HepG2 (cell line): ENCODE data around the gene BTK. TPM values are rescaled to one million over a fixed set of nuclear protein-coding genes. Genes with fewer than 3 reads are reported as not detected.

Source experiments
- ATAC-seq: fragments of 200-7000 bp; cut with Tn5 transposase; 3 replicates; pipeline ENCODE4 v1.9.1; 2020; ENCODE audit warnings: mild to moderate bottlenecking, moderate library complexity
- BruUV-seq: library from RNA; stranded (reverse); fragments of 400-500 nt; replicated peaks from 2 replicates; lab custom pipeline; 2021; lab: Mats Ljungman, UMichigan
- CTCF ChIA-PET: fragments of 300-600 bp; formaldehyde crosslinking; extraction: SDS; loops from one replicate; lab custom pipeline; 2021; ENCODE audit warnings: low total read pairs, inconsistent platforms, low intra/inter-chr PET ratio; lab: Yijun Ruan, JAX
- POLR2A ChIA-PET: fragments of 350-600 bp; sonication (Branson Sonifier 250); formaldehyde crosslinking; loops from one replicate; lab custom pipeline; 2020; ENCODE audit warnings: antibody characterized with exemption, inconsistent platforms; lab: Yijun Ruan, JAX
- DNase-seq: peaks from one replicate; pipeline ENCODE4 v3.0.0-alpha.2; 2015; ENCODE audit warnings: low spot score
- FAIRE-seq: peaks from 3 replicates; lab custom pipeline; 2011; peaks lifted over from hg19 to GRCh38; lab: Jason Lieb, UNC
- H2AFZ ChIP-seq: one replicate; pipeline ENCODE4 v1.6.1; 2011; ENCODE audit warnings: low read length, inconsistent platforms
- H3K27ac ChIP-seq: fragments of 300-600 bp; 3 replicates; pipeline ENCODE4 v1.8.0; 2011; ENCODE audit warnings: mixed run types, mild to moderate bottlenecking, mixed read lengths, low read length, inconsistent platforms; ENCODE audit not compliant: insufficient read depth; ENCODE audit errors: extremely low read length
- H3K27me3 ChIP-seq, 2 experiments: fragments of 200-600 bp in 1 of 2; 2 replicates in 1 of 2; 3 replicates in 1 of 2; pipeline versions ENCODE4 v1.6.0 to v1.8.0; 2011; ENCODE audit warnings: low read length in 2 of 2, mild to moderate bottlenecking in 2 of 2, moderate library complexity in 2 of 2, inconsistent platforms in 1 of 2; ENCODE audit not compliant: insufficient read depth in 2 of 2, control insufficient read depth in 1 of 2
- H3K36me3 ChIP-seq, 2 experiments: fragments of 200-600 bp in 1 of 2; replicated peaks in 1 of 2; 2 replicates in 1 of 2; 3 replicates in 1 of 2; pipeline versions ENCODE4 v1.5.1 to v1.8.0; 2011; ENCODE audit warnings: low read length in 2 of 2, inconsistent platforms in 1 of 2; ENCODE audit not compliant: insufficient read depth in 2 of 2, control insufficient read depth in 1 of 2
- H3K4me1 ChIP-seq: 2 replicates; pipeline ENCODE4 v1.5.1; 2012; ENCODE audit warnings: low read length, inconsistent platforms; ENCODE audit not compliant: insufficient read depth
- H3K4me2 ChIP-seq: 2 replicates; pipeline ENCODE4 v1.6.0; 2011; ENCODE audit warnings: low read depth, low read length, inconsistent platforms
- H3K4me3 ChIP-seq, 3 experiments: fragments of 200-600 bp in 1 of 3; sonication (generic), shearing (Covaris generic) in 1 of 3; replicated peaks in 1 of 3; 2 replicates each; pipeline ENCODE4 v1.5.1; 2011 to 2016; ENCODE audit warnings: low read length in 3 of 3, inconsistent platforms in 2 of 3, low read depth in 2 of 3, mild to moderate bottlenecking in 2 of 3, control low read depth in 1 of 3, mixed read lengths in 1 of 3; ENCODE audit not compliant: insufficient read depth in 1 of 3
- H3K79me2 ChIP-seq: one replicate; pipeline ENCODE4 v1.6.1; 2011; ENCODE audit warnings: low read length, inconsistent platforms; ENCODE audit not compliant: insufficient read depth
- H3K9ac ChIP-seq: 2 replicates; pipeline ENCODE4 v1.6.0; 2011; ENCODE audit warnings: mild to moderate bottlenecking, low read depth, low read length, inconsistent platforms; ENCODE audit not compliant: insufficient read depth
- H3K9me3 ChIP-seq: 2 replicates; pipeline ENCODE4 v1.5.1; 2012; ENCODE audit warnings: mild to moderate bottlenecking, low read length
- H4K20me1 ChIP-seq: 2 replicates; pipeline ENCODE4 v1.6.0; 2011; ENCODE audit warnings: inconsistent platforms, mild to moderate bottlenecking, low read length, moderate library complexity; ENCODE audit not compliant: insufficient read depth
- CCDC6 ChIP-seq: sonication (generic); formaldehyde crosslinking; IDR thresholded peaks from 2 replicates; pipeline ENCODE4 v1.8.1; 2022; ENCODE audit warnings: mild to moderate bottlenecking, missing genetic modification reagents, moderate library complexity
- ERF ChIP-seq: IDR thresholded peaks from 2 replicates; pipeline ENCODE4 v1.6.1; 2018; ENCODE audit warnings: missing biosample characterization, missing genetic modification reagents
- SAP130 ChIP-seq: IDR thresholded peaks from 2 replicates; pipeline ENCODE4 v1.6.1; 2016; ENCODE audit warnings: low read depth
- SMAD9 ChIP-seq: sonication (generic); formaldehyde crosslinking; IDR thresholded peaks from 2 replicates; pipeline ENCODE4 v1.5.1; 2020; ENCODE audit warnings: mild to moderate bottlenecking, missing genetic modification reagents
- SNAI1 ChIP-seq: sonication (generic); formaldehyde crosslinking; IDR thresholded peaks from 2 replicates; pipeline ENCODE4 v1.5.0; 2020; ENCODE audit warnings: mild to moderate bottlenecking, missing genetic modification reagents, borderline replicate concordance
- SPEN ChIP-seq: sonication (generic); formaldehyde crosslinking; IDR thresholded peaks from 2 replicates; pipeline ENCODE4 v1.5.1; 2020; ENCODE audit warnings: low read depth, mild to moderate bottlenecking, missing genetic modification reagents
- ZBTB21 ChIP-seq: sonication (generic); formaldehyde crosslinking; IDR thresholded peaks from 2 replicates; pipeline ENCODE4 v1.4.0; 2020; ENCODE audit warnings: missing genetic modification reagents
- ZNF383 ChIP-seq: sonication (generic); formaldehyde crosslinking; IDR thresholded peaks from 2 replicates; pipeline ENCODE4 v1.4.0; 2020; ENCODE audit warnings: missing genetic modification reagents, mild to moderate bottlenecking, borderline replicate concordance
- ZNF713 ChIP-seq: sonication (generic); formaldehyde crosslinking; IDR thresholded peaks from 2 replicates; pipeline ENCODE4 v1.4.0; 2020; ENCODE audit warnings: mild to moderate bottlenecking, missing genetic modification reagents
- WGBS: methylation state at CpG from one replicate; pipeline ENCODE4 v1.1.6; 2017; ENCODE audit warnings: low lambda C conversion rate; 5-methylcytosine and 5-hydroxymethylcytosine counted together
- in situ Hi-C: cut with HindIII; loops from 2 replicates; pipeline ENCODE4 v1.10.0; 2017; ENCODE audit warnings: low pct_unique_long_range_greater_than_20kb; ENCODE audit not compliant: extremely low pct_ligation_motif_present
- intact Hi-C: fragments of 100-400 bp; cut with micrococcal nuclease; formaldehyde crosslinking; loops from one replicate; pipeline ENCODE4 v1.10.0; 2022; ENCODE audit not compliant: unreplicated experiment
- polyA plus RNA-seq, 8 experiments: library from polyadenylated mRNA; depleted of rRNA in 3 of 8; stranded (reverse) in 7 of 8; unstranded in 1 of 8; fragments of >200 nt; fragmentation: Illumina TruSeq in 4 of 8; extraction: Trizol in 4 of 8; gene quantifications; 2 replicates each; pipeline versions ENCODE4 v1.2.1 to v1.2.3, GENCODE V29; 2011 to 2016; ENCODE audit warnings: low read depth in 4 of 8, missing spikeins in 1 of 8, mixed read lengths in 1 of 8; ENCODE audit not compliant: insufficient read depth in 1 of 8
- total RNA-seq, 5 experiments: library from RNA; depleted of rRNA; stranded (reverse); fragments of >200 nt; fragmentation: Illumina TruSeq; extraction: Trizol; gene quantifications; 2 replicates each; pipeline ENCODE4 v1.2.3, GENCODE V29; 2016; ENCODE audit warnings: low read depth in 1 of 5
- TF ChIP-seq, protein P1 (sequence below): sonication (generic); formaldehyde crosslinking; IDR thresholded peaks from 2 replicates; pipeline ENCODE4 v1.4.0; 2020; ENCODE audit warnings: missing genetic modification reagents, borderline replicate concordance
- TF ChIP-seq, protein P2 (sequence below): sonication (generic); formaldehyde crosslinking; conservative IDR thresholded peaks from 2 replicates; pipeline ENCODE4 v1.8.1; 2023; ENCODE audit warnings: missing genetic modification reagents
- TF ChIP-seq, protein P3 (sequence below): sonication (generic); formaldehyde crosslinking; IDR thresholded peaks from 2 replicates; pipeline ENCODE4 v1.4.0; 2020; ENCODE audit warnings: missing genetic modification reagents, mild to moderate bottlenecking, borderline replicate concordance
- TF ChIP-seq, protein P4 (sequence below): sonication (generic); formaldehyde crosslinking; IDR thresholded peaks from 2 replicates; pipeline ENCODE4 v1.8.0; 2022; ENCODE audit warnings: missing genetic modification reagents, low read depth, mild to moderate bottlenecking, borderline replicate concordance
- TF ChIP-seq, protein P5 (sequence below): sonication (generic); formaldehyde crosslinking; IDR thresholded peaks from 2 replicates; pipeline ENCODE4 v1.8.0; 2022; ENCODE audit warnings: mild to moderate bottlenecking, missing genetic modification reagents, moderate library complexity
- TF ChIP-seq, protein P6 (sequence below): sonication (generic); formaldehyde crosslinking; IDR thresholded peaks from 2 replicates; pipeline ENCODE4 v1.4.0; 2020; ENCODE audit warnings: missing genetic modification reagents
- TF ChIP-seq, protein P7 (sequence below), 2 experiments: fragments of 450-650 bp in 1 of 2; sonication (generic) in 1 of 2; formaldehyde crosslinking; IDR thresholded peaks; 2 replicates each; pipeline versions ENCODE4 v1.5.0 to v1.8.0; 2020 to 2022; ENCODE audit warnings: mild to moderate bottlenecking in 1 of 2, missing genetic modification reagents in 1 of 2

BTK gene
- total and polyA plus RNA-seq, 2 of the 13 experiments (the other 11 are each of a cell fraction or from before 2014, with no cell fraction given) = not detected

DNA sequence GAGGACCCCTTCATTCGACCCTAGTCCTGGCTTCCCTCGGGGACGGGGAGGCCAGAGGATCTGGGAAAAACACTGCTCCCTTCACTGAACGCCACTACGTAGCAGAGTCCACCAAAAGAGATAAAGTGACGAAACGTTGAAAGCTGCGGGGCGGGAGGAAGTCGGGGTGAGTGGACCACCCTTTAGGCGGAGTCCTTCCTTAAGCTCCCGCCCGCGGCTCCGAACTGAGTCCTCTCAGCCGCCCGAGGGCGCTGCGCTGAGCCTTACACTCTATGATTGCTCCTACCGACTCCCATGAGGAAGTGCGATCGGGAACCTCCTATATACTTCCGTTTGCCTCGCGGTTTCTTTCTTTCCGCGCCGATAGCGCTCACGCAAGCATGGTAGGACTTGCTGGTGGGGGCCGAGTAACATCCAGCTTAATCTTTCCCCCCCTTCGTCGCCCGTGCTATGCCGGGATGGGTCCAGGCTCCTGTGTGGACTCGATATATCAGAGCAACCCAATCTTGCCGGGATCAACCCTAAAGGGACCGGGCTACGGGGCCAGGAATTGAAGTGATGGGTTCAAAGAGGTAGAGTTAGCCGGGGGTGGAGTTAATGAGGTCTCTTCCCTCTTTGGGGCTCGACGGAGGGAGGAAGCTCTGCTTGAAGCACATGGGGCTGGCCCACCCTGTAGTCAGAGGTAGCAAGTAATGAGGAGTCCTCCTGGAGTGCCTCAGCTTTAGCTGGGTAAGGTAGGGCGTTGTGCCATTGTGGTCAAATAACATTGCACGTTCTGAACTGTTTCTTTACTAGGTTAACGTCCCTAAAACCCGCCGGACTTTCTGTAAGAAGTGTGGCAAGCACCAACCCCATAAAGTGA, 4.9 kb upstream of the BTK start, which contains the start of gene RPL36A:
RPL36A (plus strand) TSS at position 348 of the 862 bp plus-strand sequence; CDS start at position 381, 33 bp downstream.
- intact Hi-C loops (loop anchor here (2.0 to 5.0 kb wide), 2 partner anchors 16 to 44 kb away; partner anchors contain the start of genes GLA and TIMM8A), in situ Hi-C loops (no loop called here)
- H3K4me2 ChIP-seq = peak within 1 kb of the TSS; percentile 75
- DNase-seq (peak; percentile 87), ATAC-seq (peak; percentile 99), FAIRE-seq (peak; percentile 97)
- ChIA-PET CTCF (no interaction called here), POLR2A (interaction anchor here (0.9 to 2.1 kb wide), 6 partner anchors 13 to 43 kb away, joined by 3 to 35 read pairs (median 4); partner anchors contain the start of genes GLA, HNRNPH2 and TIMM8A)
- peak within 1 kb of the TSS; percentile 69 to 78 (median 69); a peak in 5 of 6 replicates for H3K4me3 ChIP-seq
- peaks cover 18% of the 10 kb centered on the region for H3K79me2 ChIP-seq
- peak within 1 kb of the TSS; percentile 87 for H2AFZ ChIP-seq
- peak within 1 kb of the TSS; percentile 84 for H3K9ac ChIP-seq
- H3K36me3 ChIP-seq = peaks cover 0 to 4% of the 10 kb centered on the region in 2 experiments; a peak in 2 of 5 replicates
- 0% methylated on average over 16 of the region's 47 CpGs for WGBS
- peaks cover 23% of the 10 kb centered on the region for H3K4me1 ChIP-seq
- no peaks in the 10 kb centered on the region; a peak in 1 of 5 replicates for H3K27me3 ChIP-seq
- no peaks in the 10 kb centered on the region for H3K9me3 ChIP-seq
- no peaks in the 10 kb centered on the region for H4K20me1 ChIP-seq
- BruUV-seq = TSS peak; percentile 75
- H3K27ac ChIP-seq = peak within 1 kb of the TSS; percentile 76
- TF ChIP-seq, protein P1, sequence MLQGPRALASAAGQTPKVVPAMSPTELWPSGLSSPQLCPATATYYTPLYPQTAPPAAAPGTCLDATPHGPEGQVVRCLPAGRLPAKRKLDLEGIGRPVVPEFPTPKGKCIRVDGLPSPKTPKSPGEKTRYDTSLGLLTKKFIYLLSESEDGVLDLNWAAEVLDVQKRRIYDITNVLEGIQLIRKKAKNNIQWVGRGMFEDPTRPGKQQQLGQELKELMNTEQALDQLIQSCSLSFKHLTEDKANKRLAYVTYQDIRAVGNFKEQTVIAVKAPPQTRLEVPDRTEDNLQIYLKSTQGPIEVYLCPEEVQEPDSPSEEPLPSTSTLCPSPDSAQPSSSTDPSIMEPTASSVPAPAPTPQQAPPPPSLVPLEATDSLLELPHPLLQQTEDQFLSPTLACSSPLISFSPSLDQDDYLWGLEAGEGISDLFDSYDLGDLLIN (CRISPR knock-in tag) = no peak
- TF ChIP-seq ZBTB21 (CRISPR knock-in tag) (peak; percentile 32; the same call in 1 of the 2 replicates), SNAI1 (CRISPR knock-in tag) (no peak), SPEN (CRISPR knock-in tag) (peak; percentile 87; the same call in 1 of the 2 replicates), ERF (CRISPR knock-in tag) (0 out of 2 replicates have a peak, but pooled peaks have one; percentile 16), CCDC6 (CRISPR knock-in tag) (no peak), SMAD9 (CRISPR knock-in tag) (no peak), ZNF383 (CRISPR knock-in tag) (no peak), SAP130 (CRISPR knock-in tag) (peak; percentile 81), ZNF713 (CRISPR knock-in tag) (no peak)
- TF ChIP-seq, protein P2, sequence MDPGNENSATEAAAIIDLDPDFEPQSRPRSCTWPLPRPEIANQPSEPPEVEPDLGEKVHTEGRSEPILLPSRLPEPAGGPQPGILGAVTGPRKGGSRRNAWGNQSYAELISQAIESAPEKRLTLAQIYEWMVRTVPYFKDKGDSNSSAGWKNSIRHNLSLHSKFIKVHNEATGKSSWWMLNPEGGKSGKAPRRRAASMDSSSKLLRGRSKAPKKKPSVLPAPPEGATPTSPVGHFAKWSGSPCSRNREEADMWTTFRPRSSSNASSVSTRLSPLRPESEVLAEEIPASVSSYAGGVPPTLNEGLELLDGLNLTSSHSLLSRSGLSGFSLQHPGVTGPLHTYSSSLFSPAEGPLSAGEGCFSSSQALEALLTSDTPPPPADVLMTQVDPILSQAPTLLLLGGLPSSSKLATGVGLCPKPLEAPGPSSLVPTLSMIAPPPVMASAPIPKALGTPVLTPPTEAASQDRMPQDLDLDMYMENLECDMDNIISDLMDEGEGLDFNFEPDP = no peak
- TF ChIP-seq, protein P3, sequence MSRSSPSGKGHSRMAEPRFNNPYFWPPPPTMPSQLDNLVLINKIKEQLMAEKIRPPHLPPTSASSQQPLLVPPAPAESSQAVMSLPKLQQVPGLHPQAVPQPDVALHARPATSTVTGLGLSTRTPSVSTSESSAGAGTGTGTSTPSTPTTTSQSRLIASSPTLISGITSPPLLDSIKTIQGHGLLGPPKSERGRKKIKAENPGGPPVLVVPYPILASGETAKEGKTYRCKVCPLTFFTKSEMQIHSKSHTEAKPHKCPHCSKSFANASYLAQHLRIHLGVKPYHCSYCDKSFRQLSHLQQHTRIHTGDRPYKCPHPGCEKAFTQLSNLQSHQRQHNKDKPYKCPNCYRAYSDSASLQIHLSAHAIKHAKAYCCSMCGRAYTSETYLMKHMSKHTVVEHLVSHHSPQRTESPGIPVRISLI (CRISPR knock-in tag) = no peak
- TF ChIP-seq, protein P4, sequence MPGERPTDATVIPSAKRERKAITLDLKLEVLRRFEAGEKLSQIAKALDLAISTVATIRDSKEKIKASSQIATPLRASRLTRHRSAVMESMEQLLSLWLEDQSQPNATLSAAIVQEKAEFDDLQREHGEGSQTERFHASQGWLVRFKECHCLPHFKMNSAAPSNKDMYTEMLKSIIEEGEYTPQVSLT (CRISPR knock-in tag) = no peak
- TF ChIP-seq, protein P5, sequence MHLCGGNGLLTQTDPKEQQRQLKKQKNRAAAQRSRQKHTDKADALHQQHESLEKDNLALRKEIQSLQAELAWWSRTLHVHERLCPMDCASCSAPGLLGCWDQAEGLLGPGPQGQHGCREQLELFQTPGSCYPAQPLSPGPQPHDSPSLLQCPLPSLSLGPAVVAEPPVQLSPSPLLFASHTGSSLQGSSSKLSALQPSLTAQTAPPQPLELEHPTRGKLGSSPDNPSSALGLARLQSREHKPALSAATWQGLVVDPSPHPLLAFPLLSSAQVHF (CRISPR knock-in tag) = no peak
- TF ChIP-seq, protein P6, sequence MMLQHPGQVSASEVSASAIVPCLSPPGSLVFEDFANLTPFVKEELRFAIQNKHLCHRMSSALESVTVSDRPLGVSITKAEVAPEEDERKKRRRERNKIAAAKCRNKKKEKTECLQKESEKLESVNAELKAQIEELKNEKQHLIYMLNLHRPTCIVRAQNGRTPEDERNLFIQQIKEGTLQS (CRISPR knock-in tag) = no peak
- TF ChIP-seq, protein P7, sequence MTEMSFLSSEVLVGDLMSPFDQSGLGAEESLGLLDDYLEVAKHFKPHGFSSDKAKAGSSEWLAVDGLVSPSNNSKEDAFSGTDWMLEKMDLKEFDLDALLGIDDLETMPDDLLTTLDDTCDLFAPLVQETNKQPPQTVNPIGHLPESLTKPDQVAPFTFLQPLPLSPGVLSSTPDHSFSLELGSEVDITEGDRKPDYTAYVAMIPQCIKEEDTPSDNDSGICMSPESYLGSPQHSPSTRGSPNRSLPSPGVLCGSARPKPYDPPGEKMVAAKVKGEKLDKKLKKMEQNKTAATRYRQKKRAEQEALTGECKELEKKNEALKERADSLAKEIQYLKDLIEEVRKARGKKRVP (CRISPR knock-in tag; IDR thresholded peaks at IDR 0.05) = peak in 1 of 2 experiments; percentile 33; a peak in 1 of 4 replicates
